Testis (tissue), 2 donors: Measurements from ENCODE around the gene DNAJB8.

Source experiments
- CTCF ChIP-seq, 3 experiments: fragments of 450-650 bp in 2 of 3; fragments of 200-600 bp in 1 of 3; sonication (generic) in 1 of 3; IDR thresholded peaks; one replicate each; pipeline ENCODE4 v1.5.1; 2016 to 2019; ENCODE audit warnings: antibody characterized with exemption in 3 of 3, mild to moderate bottlenecking in 2 of 3, moderate library complexity in 1 of 3
- POLR2A ChIP-seq: fragments of 450-650 bp; IDR thresholded peaks from one replicate; pipeline ENCODE4 v1.6.1; 2017; ENCODE audit warnings: antibody characterized with exemption, mild to moderate bottlenecking, moderate library complexity

GRCh38 chr3:128486681-128487537, 20.2 kb upstream of the DNAJB8 start:
- TF ChIP-seq CTCF (IDR thresholded peaks at IDR 0.05) (no peak), POLR2A (no peak)
